OCI-LY7 (cell line): Measurements from ENCODE around the gene SLC16A1.
"Not testable (repeated sequence)": the region's sequence is repeated elsewhere in the genome, so short reads cannot be mapped to it uniquely, and the experiment has no call there.

Experiments
- CTCF ChIP-seq: fragments of 200-600 bp; sonication (generic); conservative IDR thresholded peaks from 2 replicates; pipeline ENCODE4 v1.5.1; 2014; ENCODE audit warnings: mild to moderate bottlenecking, antibody characterized with exemption, low read length, moderate library complexity, mixed read lengths
- EZH2phosphoT487 ChIP-seq: fragments of 200-600 bp; sonication (generic); IDR thresholded peaks from 2 replicates; pipeline ENCODE4 v1.6.1; 2018; ENCODE audit warnings: low read depth, borderline replicate concordance, mild to moderate bottlenecking, mixed run types, antibody characterized with exemption, low read length, moderate library complexity, mixed read lengths

GRCh38 chr1:112981834-112982233 is 25.8 kb upstream of the SLC16A1 start:
- TF ChIP-seq CTCF, EZH2phosphoT487: not testable (repeated sequence)
